Measurements from ENCODE around the gene LGALS9. TPM values are rescaled to one million over a fixed set of nuclear protein-coding genes. Genes with fewer than 3 reads are reported as not detected.
"Not testable (repeated sequence)": the region's sequence is repeated elsewhere in the genome, so short reads cannot be mapped to it uniquely, and the experiment has no call there.

Gene LGALS9
- total RNA-seq, 2 experiments from 2014 or later, result 38.3 to 39.8 TPM

DNA sequence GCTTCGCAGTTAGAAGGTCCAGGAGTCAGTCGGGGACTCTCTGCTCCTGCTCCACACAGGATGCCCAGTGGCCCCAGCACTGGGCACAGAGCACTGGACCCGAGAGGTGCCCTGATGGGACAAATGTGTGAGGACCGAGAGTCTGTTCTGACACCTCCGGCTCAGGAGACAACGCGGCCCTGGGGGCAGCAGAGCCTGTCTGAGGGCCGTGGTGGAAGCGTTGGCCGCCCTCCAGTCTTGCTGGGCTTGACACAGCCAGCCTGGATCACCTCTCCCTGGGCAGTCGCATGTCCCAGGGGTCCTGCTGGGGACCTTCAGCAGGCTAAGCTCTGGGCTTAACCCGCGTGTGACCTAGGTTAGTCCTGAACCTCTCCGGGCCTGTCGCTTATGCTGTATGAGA, 23.1 kb downstream of the LGALS9 start:
- intact Hi-C loops (cut with DNase I, micrococcal nuclease), result loop anchor here (5.0 to 10.0 kb wide), 4 partner anchors 101 to 417 kb away; no protein-coding TSS in a partner anchor
- no peaks in the 10 kb centered on the region for H3K27me3 ChIP-seq (ENCODE audit: control insufficient read depth in 1 of 2, insufficient read depth in 2 of 2, low read length in 2 of 2)
- TF ChIP-seq, protein P1, sequence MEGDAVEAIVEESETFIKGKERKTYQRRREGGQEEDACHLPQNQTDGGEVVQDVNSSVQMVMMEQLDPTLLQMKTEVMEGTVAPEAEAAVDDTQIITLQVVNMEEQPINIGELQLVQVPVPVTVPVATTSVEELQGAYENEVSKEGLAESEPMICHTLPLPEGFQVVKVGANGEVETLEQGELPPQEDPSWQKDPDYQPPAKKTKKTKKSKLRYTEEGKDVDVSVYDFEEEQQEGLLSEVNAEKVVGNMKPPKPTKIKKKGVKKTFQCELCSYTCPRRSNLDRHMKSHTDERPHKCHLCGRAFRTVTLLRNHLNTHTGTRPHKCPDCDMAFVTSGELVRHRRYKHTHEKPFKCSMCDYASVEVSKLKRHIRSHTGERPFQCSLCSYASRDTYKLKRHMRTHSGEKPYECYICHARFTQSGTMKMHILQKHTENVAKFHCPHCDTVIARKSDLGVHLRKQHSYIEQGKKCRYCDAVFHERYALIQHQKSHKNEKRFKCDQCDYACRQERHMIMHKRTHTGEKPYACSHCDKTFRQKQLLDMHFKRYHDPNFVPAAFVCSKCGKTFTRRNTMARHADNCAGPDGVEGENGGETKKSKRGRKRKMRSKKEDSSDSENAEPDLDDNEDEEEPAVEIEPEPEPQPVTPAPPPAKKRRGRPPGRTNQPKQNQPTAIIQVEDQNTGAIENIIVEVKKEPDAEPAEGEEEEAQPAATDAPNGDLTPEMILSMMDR (IDR thresholded peaks at IDR 0.05), result no peak
- ChIA-PET POLR2A (no interaction called here), CTCF (interaction anchor here (1.1 to 1.5 kb wide), 3 partner anchors 9 to 54 kb away, joined by 3 to 5 read pairs (median 4); partner anchors contain the start of gene LGALS9)
- DNase-seq, result no peak
- peaks cover 9% of the 10 kb centered on the region for H3K4me1 Mint-ChIP-seq (ENCODE audit: low read depth)
- no peaks in the 10 kb centered on the region for H3K9me3 Mint-ChIP-seq
- H3K4me3 ChIP-seq (ENCODE audit: low read length), result no peak overlapping the region
- no peaks in the 10 kb centered on the region for H3K9me3 ChIP-seq (ENCODE audit: control insufficient read depth in 1 of 2, insufficient read depth in 1 of 2, low read length in 2 of 2)
- H3K36me3 Mint-ChIP-seq (ENCODE audit: low read depth), result no peaks in the 10 kb centered on the region
- no peak for ATAC-seq (ENCODE audit: poor library complexity)
- peaks cover 9% of the 10 kb centered on the region for H3K4me1 ChIP-seq (ENCODE audit: insufficient read depth, low read length)
- H3K27ac Mint-ChIP-seq, result no peak overlapping the region
- H3K36me3 ChIP-seq (ENCODE audit: insufficient read depth, low read length), result no peaks in the 10 kb centered on the region
- no peak overlapping the region for H3K27ac ChIP-seq (ENCODE audit: low read depth in 1 of 2, low read length in 2 of 2)
- no peak overlapping the region for H3K4me3 Mint-ChIP-seq
- H3K27me3 Mint-ChIP-seq, result peaks cover 5% of the 10 kb centered on the region

DNA sequence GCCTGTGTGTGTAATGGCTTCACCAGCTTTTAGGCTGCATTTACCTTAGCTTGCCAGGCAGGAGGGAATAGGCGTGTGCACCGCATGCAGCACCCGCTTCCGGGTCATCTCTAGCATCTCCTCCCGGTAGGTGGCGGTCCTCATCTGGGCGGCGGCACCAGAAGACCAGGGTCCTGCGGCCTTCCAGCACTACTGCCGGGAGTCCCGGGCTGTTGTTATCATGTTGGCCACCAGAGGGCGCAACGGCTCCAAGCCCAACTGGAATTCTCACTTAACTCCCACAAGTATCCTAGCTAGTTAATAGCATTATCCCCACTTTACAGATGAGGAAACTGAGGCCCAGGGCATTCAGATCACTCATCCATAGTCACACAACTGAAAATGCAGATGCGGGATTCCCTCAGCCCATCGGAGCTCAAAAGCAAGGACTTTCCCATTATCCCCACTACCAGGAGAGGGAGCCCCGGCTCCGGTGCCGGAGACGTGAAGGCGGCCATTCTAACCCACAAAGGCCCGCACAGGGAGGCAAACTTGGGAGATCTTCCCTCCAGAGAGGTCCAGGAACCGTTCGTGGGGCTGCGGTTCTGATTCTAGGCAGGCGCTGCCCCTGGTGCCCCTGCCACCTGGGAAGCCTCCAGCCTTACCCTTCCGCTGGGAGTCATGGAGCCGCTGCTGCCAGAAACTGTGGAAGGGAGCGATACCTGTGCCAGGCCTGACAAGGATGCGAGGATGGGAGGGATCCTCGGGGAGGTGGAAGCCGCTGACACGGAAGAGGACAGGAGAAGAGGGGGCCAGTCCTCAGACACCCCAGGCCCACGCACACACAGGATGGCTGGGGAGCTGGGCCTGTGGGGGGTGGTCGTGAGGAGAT, 23.9 kb downstream of the LGALS9 start:
- CTCF ChIA-PET, result interaction anchor here (0.7 to 1.5 kb wide), 4 partner anchors 8 to 55 kb away, joined by 3 to 5 read pairs (median 4); partner anchors contain the start of gene LGALS9

DNA sequence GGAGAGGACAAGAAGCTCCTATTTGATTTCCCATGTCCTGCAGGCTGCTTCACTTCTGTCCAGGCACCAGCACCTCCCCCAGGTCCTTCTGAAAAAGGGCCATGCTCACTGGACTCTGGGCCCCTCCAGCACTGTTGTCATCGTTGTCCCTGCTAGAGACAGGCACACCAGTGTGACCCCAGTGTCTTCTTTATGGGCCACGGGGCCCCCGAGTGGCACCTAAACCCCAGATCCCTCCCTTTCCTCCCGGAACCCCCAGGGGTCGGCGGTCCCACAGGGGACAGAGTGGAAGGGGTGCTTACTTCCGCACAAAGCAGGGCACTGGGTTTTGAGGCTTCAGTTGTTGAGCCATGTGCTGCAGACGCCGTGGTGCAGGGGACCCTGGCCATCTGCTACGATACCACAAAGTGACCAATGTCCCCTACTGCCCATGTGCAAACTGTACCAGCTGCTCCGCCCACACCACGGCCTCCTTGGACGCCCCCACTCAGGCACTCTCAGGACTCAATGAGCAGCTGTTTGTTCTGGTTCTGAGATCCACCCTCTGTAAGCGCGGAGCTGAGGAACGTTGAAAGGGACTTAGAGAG, 24.6 kb downstream of the LGALS9 start:
- H3K27me3 ChIP-seq (ENCODE audit: control insufficient read depth in 1 of 2, insufficient read depth in 2 of 2, low read length in 2 of 2); POLR2A ChIA-PET; H3K4me1 ChIP-seq (ENCODE audit: insufficient read depth, low read length); H3K36me3 Mint-ChIP-seq (ENCODE audit: low read depth); H3K36me3 ChIP-seq (ENCODE audit: insufficient read depth, low read length); H3K27ac ChIP-seq (ENCODE audit: low read depth in 1 of 2, low read length in 2 of 2); H3K27me3 Mint-ChIP-seq; DNase-seq; H3K9me3 Mint-ChIP-seq; H3K4me3 ChIP-seq (ENCODE audit: low read length); ATAC-seq (ENCODE audit: poor library complexity); H3K4me3 Mint-ChIP-seq; H3K4me1 Mint-ChIP-seq (ENCODE audit: low read depth); H3K27ac Mint-ChIP-seq; H3K9me3 ChIP-seq (ENCODE audit: control insufficient read depth in 1 of 2, insufficient read depth in 1 of 2, low read length in 2 of 2): not testable (repeated sequence)
- intact Hi-C loops (cut with DNase I, micrococcal nuclease), result loop anchor here in 1 of 2 experiments (10.0 kb wide), 1 partner anchor 99 kb away; no protein-coding TSS in a partner anchor
- CTCF ChIA-PET, result interaction anchor here (1.5 kb wide), 1 partner anchor 24 kb away, joined by 5 read pairs; the partner anchor contains the start of gene LGALS9

More for the DNA sequence above, 23.9 kb downstream of the LGALS9 start:
- Histone ChIP-seq H3K4me3 (ENCODE audit: low read length) (no peak overlapping the region), H3K36me3 (ENCODE audit: insufficient read depth, low read length) (no peaks in the 10 kb centered on the region), H3K27me3 (ENCODE audit: control insufficient read depth in 1 of 2, insufficient read depth in 2 of 2, low read length in 2 of 2) (no peaks in the 10 kb centered on the region), H3K9me3 (ENCODE audit: control insufficient read depth in 1 of 2, insufficient read depth in 1 of 2, low read length in 2 of 2) (no peaks in the 10 kb centered on the region), H3K27ac (ENCODE audit: low read depth in 1 of 2, low read length in 2 of 2) (no peak overlapping the region), H3K4me1 (ENCODE audit: insufficient read depth, low read length) (peaks cover 9% of the 10 kb centered on the region)
- DNase-seq (peak; percentile 40 to 81 (median 55)), ATAC-seq (ENCODE audit: poor library complexity) (peak; percentile 69)
- Mint-ChIP-seq H3K27ac (no peak overlapping the region), H3K36me3 (ENCODE audit: low read depth) (no peaks in the 10 kb centered on the region), H3K9me3 (no peaks in the 10 kb centered on the region), H3K4me1 (ENCODE audit: low read depth) (peaks cover 9% of the 10 kb centered on the region), H3K27me3 (peaks cover 5% of the 10 kb centered on the region), H3K4me3 (no peak overlapping the region)
- intact Hi-C loops (cut with DNase I, micrococcal nuclease), result loop anchor here (5.0 to 10.0 kb wide), 4 partner anchors 100 to 418 kb away; no protein-coding TSS in a partner anchor
- POLR2A ChIA-PET, result interaction anchor here (0.8 kb wide), 1 partner anchor 419 kb away, joined by 3 read pairs; no protein-coding TSS in a partner anchor
- TF ChIP-seq, protein P1 (IDR thresholded peaks at IDR 0.05), result peak; percentile 97

DNA sequence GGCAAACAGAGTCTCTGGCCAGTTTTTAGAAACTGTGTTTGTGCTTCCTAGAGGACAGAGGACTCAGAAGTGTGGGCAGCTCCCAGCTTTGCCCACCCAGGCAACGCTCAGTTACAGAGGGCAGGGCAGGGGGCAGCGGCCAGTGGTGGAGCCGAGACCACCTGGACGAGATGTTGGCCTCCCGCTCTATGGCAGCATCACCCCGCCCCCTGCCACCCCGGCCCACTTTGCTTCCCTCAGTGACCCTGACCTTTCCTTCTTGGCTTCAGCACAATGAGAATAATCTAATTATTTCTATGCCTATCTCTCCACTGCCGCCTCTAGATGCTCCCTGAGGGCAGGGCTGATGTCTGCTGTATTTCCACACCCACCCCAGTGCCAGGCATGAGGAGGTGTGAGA, 25.6 kb downstream of the LGALS9 start:
- DNase-seq; H3K27ac Mint-ChIP-seq; H3K4me1 Mint-ChIP-seq (ENCODE audit: low read depth); H3K9me3 Mint-ChIP-seq; H3K27me3 ChIP-seq (ENCODE audit: control insufficient read depth in 1 of 2, insufficient read depth in 2 of 2, low read length in 2 of 2); CTCF ChIA-PET; H3K36me3 Mint-ChIP-seq (ENCODE audit: low read depth); H3K27me3 Mint-ChIP-seq; H3K4me3 Mint-ChIP-seq; H3K4me1 ChIP-seq (ENCODE audit: insufficient read depth, low read length); H3K27ac ChIP-seq (ENCODE audit: low read depth in 1 of 2, low read length in 2 of 2); H3K4me3 ChIP-seq (ENCODE audit: low read length); H3K9me3 ChIP-seq (ENCODE audit: control insufficient read depth in 1 of 2, insufficient read depth in 1 of 2, low read length in 2 of 2); POLR2A ChIA-PET; H3K36me3 ChIP-seq (ENCODE audit: insufficient read depth, low read length); ATAC-seq (ENCODE audit: poor library complexity): not testable (repeated sequence)
- intact Hi-C loops (cut with DNase I, micrococcal nuclease), result loop anchor here in 1 of 2 experiments (10.0 kb wide), 1 partner anchor 98 kb away; no protein-coding TSS in a partner anchor

All from CD4-positive, alpha-beta T cell (primary cell).